Endothelial cell of umbilical vein (primary cell): Measurements from ENCODE around the gene ALK. TPM values are rescaled to one million over a fixed set of nuclear protein-coding genes. Genes with fewer than 3 reads are reported as not detected.

Source experiments
- BruUV-seq: library from RNA; stranded (reverse); fragments of 400-500 nt; replicated peaks from 2 replicates; lab custom pipeline; 2021; lab: Mats Ljungman, UMichigan
- CTCF ChIA-PET: fragments of 300-600, 350-600 bp; sonication (Branson Sonifier 250); formaldehyde crosslinking; loops from one replicate; lab custom pipeline; 2021; ENCODE audit warnings: antibody characterized with exemption, inconsistent platforms; lab: Charles Lee
- POLR2A ChIA-PET: fragments of 300-600, 350-600 bp; sonication (Branson Sonifier 250); formaldehyde crosslinking; loops from one replicate; lab custom pipeline; 2021; ENCODE audit warnings: antibody characterized with exemption, inconsistent platforms; lab: Charles Lee
- DNase-seq: peaks from one replicate; pipeline ENCODE4 v3.0.0-alpha.2; 2011; ENCODE audit warnings: low read depth, low spot score
- FAIRE-seq: peaks from 2 replicates; lab custom pipeline; 2011; peaks lifted over from hg19 to GRCh38; lab: Jason Lieb, UNC
- H2AFZ ChIP-seq: 2 replicates; pipeline ENCODE4 v1.6.0; 2012; ENCODE audit warnings: low read depth, low read length, control low read depth, inconsistent platforms
- H3K27ac ChIP-seq: 2 replicates; pipeline ENCODE4 v1.5.1; 2011; ENCODE audit warnings: low read depth, mild to moderate bottlenecking, control low read depth, low read length, moderate library complexity; ENCODE audit not compliant: insufficient read depth
- H3K27me3 ChIP-seq, 2 experiments: 2 replicates each; pipeline versions ENCODE4 v1.6.0 to v1.6.1; 2011; ENCODE audit warnings: low read length in 2 of 2, mixed read lengths in 1 of 2; ENCODE audit not compliant: control insufficient read depth in 2 of 2, insufficient read depth in 2 of 2
- H3K36me3 ChIP-seq, 2 experiments: 2 replicates in 1 of 2; 3 replicates in 1 of 2; pipeline ENCODE4 v1.5.1; 2011; ENCODE audit warnings: low read length in 2 of 2, mild to moderate bottlenecking in 1 of 2, moderate library complexity in 1 of 2; ENCODE audit not compliant: control insufficient read depth in 2 of 2, insufficient read depth in 2 of 2; ENCODE audit errors: extremely low read depth in 1 of 2
- H3K4me1 ChIP-seq: 3 replicates; pipeline ENCODE4 v1.5.1; 2011; ENCODE audit warnings: mild to moderate bottlenecking, low read length; ENCODE audit not compliant: control insufficient read depth, insufficient read depth; ENCODE audit errors: extremely low read depth
- H3K4me2 ChIP-seq: 2 replicates; pipeline ENCODE4 v1.6.1; 2011; ENCODE audit warnings: low read length, control low read depth, mixed read lengths; ENCODE audit not compliant: insufficient read depth
- H3K4me3 ChIP-seq, 3 experiments: fragments of 200-600 bp in 1 of 3; sonication (generic), shearing (Covaris generic) in 1 of 3; replicated peaks in 1 of 3; 2 replicates each; pipeline ENCODE4 v1.5.1; 2011 to 2016; ENCODE audit warnings: control low read depth in 3 of 3, low read length in 3 of 3, mild to moderate bottlenecking in 2 of 3, inconsistent platforms in 1 of 3, low read depth in 1 of 3, moderate library complexity in 1 of 3; ENCODE audit not compliant: insufficient read depth in 1 of 3
- H3K79me2 ChIP-seq: 2 replicates; pipeline ENCODE4 v1.6.0; 2012; ENCODE audit warnings: low read length, inconsistent platforms; ENCODE audit not compliant: control insufficient read depth, insufficient read depth
- H3K9ac ChIP-seq: replicated peaks from 2 replicates; pipeline ENCODE3; 2011; ENCODE audit warnings: low read length, control low read depth; ENCODE audit not compliant: insufficient read depth; ENCODE audit errors: extremely low read depth
- H3K9me1 ChIP-seq: replicated peaks from 3 replicates; pipeline ENCODE4 v1.6.0; 2011; ENCODE audit warnings: mild to moderate bottlenecking, low read length; ENCODE audit not compliant: control insufficient read depth, insufficient read depth; ENCODE audit errors: extremely low read depth
- H3K9me3 ChIP-seq: replicated peaks from 2 replicates; pipeline ENCODE4 v1.5.1; 2012; ENCODE audit warnings: low read length, inconsistent platforms; ENCODE audit not compliant: control insufficient read depth, insufficient read depth
- H4K20me1 ChIP-seq: replicated peaks from 2 replicates; pipeline ENCODE3; 2011; ENCODE audit warnings: mild to moderate bottlenecking, low read length; ENCODE audit not compliant: control insufficient read depth, insufficient read depth; ENCODE audit errors: extremely low read depth
- EZH2 ChIP-seq: IDR thresholded peaks from 2 replicates; pipeline ENCODE4 v1.6.1; 2012; ENCODE audit warnings: borderline replicate concordance, low read depth, mild to moderate bottlenecking, moderate library complexity, low read length, inconsistent platforms; ENCODE audit not compliant: severe bottlenecking
- FOS ChIP-seq: IDR thresholded peaks from 2 replicates; pipeline ENCODE4 v1.6.1; 2011; ENCODE audit warnings: mild to moderate bottlenecking, low read length, moderate library complexity, borderline replicate concordance; ENCODE audit not compliant: insufficient read depth
- GATA2 ChIP-seq: IDR thresholded peaks from 2 replicates; pipeline ENCODE4 v1.7.0; 2011; ENCODE audit warnings: low read depth, mild to moderate bottlenecking, moderate library complexity, mixed read lengths, low read length; ENCODE audit not compliant: insufficient read length, insufficient read depth
- JUN ChIP-seq: IDR thresholded peaks from 2 replicates; pipeline ENCODE4 v1.6.1; 2011; ENCODE audit warnings: borderline replicate concordance, low read depth; ENCODE audit not compliant: insufficient read length, insufficient read depth
- MYC ChIP-seq: IDR thresholded peaks from one replicate; pipeline ENCODE4 v1.6.1; 2011; ENCODE audit warnings: mild to moderate bottlenecking, low read depth, low read length
- POLR2A ChIP-seq: IDR thresholded peaks from 2 replicates; pipeline ENCODE4 v1.6.1; 2012; ENCODE audit warnings: low read depth, mild to moderate bottlenecking, control low read depth, low read length
- POLR2AphosphoS5 ChIP-seq: IDR thresholded peaks from 2 replicates; pipeline ENCODE4 v1.6.1; 2012; ENCODE audit warnings: low read depth, mild to moderate bottlenecking, control low read depth, low read length, moderate library complexity; ENCODE audit not compliant: insufficient read depth
- dilution Hi-C: fragments of 300-500 bp; cut with MboI; formaldehyde crosslinking; loops from one replicate; pipeline ENCODE4 v1.15.0; 2019; ENCODE audit warnings: low sequenced_read_pairs; ENCODE audit not compliant: extremely low pct_ligation_motif_present
- intact Hi-C: fragments of 100-400 bp; cut with micrococcal nuclease; formaldehyde crosslinking; loops from one replicate; pipeline ENCODE4 v1.10.0; 2022
- polyA plus RNA-seq, 4 experiments: library from polyadenylated mRNA; depleted of rRNA in 3 of 4; stranded (reverse) in 3 of 4; unstranded in 1 of 4; fragments of >200 nt; gene quantifications; 2 replicates each; pipeline versions ENCODE4 v1.2.1 to v1.2.3, GENCODE V29; 2011 to 2012; ENCODE audit warnings: missing spikeins in 1 of 4
- total RNA-seq: library from RNA; stranded (reverse); gene quantifications from 2 replicates; pipeline ENCODE4 v1.2.3, GENCODE V29; 2021
- TF ChIP-seq, protein P1 (sequence below): IDR thresholded peaks from 2 replicates; pipeline ENCODE4 v1.6.1; 2011; ENCODE audit not compliant: insufficient read depth, insufficient read length
- TF ChIP-seq, protein P2 (sequence below), 2 donors: IDR thresholded peaks; 1 replicate in 1 of 2; 2 replicates in 1 of 2; pipeline ENCODE4 v1.5.1; 2011; ENCODE audit warnings: low read length in 2 of 2, mild to moderate bottlenecking in 2 of 2, moderate library complexity in 2 of 2, control low read depth in 1 of 2, inconsistent platforms in 1 of 2, low read depth in 1 of 2; ENCODE audit not compliant: insufficient read depth in 1 of 2; ENCODE audit errors: extremely low read depth in 1 of 2

Gene ALK
- total and polyA plus RNA-seq, 2 donors (not counting 3 experiments of a cell fraction or from before 2014, with no cell fraction given) = not detected

DNA sequence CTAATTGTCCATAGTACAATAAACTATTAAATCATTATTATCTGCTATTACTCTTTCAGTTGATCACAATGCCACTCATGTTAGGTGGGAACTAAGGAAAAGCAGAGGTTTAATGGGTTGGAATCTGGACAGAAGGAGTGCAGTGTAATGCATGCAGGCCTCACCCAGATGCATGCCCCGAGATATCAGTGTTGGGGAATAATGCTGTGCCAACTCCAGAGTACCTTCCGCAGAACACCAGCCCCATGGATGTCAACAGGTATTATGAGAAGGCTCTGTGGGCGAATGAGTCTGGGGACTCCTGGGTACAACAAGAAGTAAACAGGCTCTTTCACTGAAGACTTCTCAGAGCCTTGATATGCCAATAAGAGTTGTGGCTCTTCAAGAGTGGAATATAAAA lies 377.4 kb downstream of the ALK start:
- H3K4me1 ChIP-seq = no peaks in the 10 kb centered on the region
- H4K20me1 ChIP-seq = no peaks in the 10 kb centered on the region
- H3K27me3 ChIP-seq = no peaks in the 10 kb centered on the region
- H3K36me3 ChIP-seq = no peaks in the 10 kb centered on the region
- BruUV-seq = no TSS peak
- no peaks in the 10 kb centered on the region for H3K9me3 ChIP-seq
- ChIA-PET CTCF (no interaction called here), POLR2A (no interaction called here)
- no peaks in the 10 kb centered on the region for H3K9me1 ChIP-seq
- DNase-seq (no peak), FAIRE-seq (no peak)
- H2AFZ ChIP-seq = no peak overlapping the region
- no peaks in the 10 kb centered on the region for H3K79me2 ChIP-seq
- H3K27ac ChIP-seq = no peak overlapping the region
- H3K9ac ChIP-seq = no peak overlapping the region
- dilution Hi-C loops = no loop called here
- intact Hi-C loops = no loop called here
- no peak overlapping the region for H3K4me2 ChIP-seq
- no peak for TF ChIP-seq POLR2AphosphoS5
- TF ChIP-seq MYC = no peak
- TF ChIP-seq EZH2 = no peak
- TF ChIP-seq JUN = no peak
- TF ChIP-seq, protein P1, sequence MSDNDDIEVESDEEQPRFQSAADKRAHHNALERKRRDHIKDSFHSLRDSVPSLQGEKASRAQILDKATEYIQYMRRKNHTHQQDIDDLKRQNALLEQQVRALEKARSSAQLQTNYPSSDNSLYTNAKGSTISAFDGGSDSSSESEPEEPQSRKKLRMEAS = no peak
- TF ChIP-seq FOS = no peak
- TF ChIP-seq, protein P2, sequence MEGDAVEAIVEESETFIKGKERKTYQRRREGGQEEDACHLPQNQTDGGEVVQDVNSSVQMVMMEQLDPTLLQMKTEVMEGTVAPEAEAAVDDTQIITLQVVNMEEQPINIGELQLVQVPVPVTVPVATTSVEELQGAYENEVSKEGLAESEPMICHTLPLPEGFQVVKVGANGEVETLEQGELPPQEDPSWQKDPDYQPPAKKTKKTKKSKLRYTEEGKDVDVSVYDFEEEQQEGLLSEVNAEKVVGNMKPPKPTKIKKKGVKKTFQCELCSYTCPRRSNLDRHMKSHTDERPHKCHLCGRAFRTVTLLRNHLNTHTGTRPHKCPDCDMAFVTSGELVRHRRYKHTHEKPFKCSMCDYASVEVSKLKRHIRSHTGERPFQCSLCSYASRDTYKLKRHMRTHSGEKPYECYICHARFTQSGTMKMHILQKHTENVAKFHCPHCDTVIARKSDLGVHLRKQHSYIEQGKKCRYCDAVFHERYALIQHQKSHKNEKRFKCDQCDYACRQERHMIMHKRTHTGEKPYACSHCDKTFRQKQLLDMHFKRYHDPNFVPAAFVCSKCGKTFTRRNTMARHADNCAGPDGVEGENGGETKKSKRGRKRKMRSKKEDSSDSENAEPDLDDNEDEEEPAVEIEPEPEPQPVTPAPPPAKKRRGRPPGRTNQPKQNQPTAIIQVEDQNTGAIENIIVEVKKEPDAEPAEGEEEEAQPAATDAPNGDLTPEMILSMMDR (IDR thresholded peaks at IDR 0.05; ENCODE audit: extremely low read depth in 1 of 2, insufficient read depth in 1 of 2, low read depth in 1 of 2, low read length in 2 of 2) = no peak
- TF ChIP-seq GATA2 = no peak
- no peak for TF ChIP-seq POLR2A
- no peak overlapping the region for H3K4me3 ChIP-seq
